Kidney capillary endothelial cell (primary cell): ENCODE measurements around the gene CRELD2.
A peak's percentile ranks its signal among the peaks of the same experiment; 100 is the strongest.

Source experiments
- DNase-seq: peaks from one replicate; pipeline ENCODE4 v3.0.0-alpha.2; 2018; ENCODE audit warnings: low spot score

CRELD2 gene

DNA sequence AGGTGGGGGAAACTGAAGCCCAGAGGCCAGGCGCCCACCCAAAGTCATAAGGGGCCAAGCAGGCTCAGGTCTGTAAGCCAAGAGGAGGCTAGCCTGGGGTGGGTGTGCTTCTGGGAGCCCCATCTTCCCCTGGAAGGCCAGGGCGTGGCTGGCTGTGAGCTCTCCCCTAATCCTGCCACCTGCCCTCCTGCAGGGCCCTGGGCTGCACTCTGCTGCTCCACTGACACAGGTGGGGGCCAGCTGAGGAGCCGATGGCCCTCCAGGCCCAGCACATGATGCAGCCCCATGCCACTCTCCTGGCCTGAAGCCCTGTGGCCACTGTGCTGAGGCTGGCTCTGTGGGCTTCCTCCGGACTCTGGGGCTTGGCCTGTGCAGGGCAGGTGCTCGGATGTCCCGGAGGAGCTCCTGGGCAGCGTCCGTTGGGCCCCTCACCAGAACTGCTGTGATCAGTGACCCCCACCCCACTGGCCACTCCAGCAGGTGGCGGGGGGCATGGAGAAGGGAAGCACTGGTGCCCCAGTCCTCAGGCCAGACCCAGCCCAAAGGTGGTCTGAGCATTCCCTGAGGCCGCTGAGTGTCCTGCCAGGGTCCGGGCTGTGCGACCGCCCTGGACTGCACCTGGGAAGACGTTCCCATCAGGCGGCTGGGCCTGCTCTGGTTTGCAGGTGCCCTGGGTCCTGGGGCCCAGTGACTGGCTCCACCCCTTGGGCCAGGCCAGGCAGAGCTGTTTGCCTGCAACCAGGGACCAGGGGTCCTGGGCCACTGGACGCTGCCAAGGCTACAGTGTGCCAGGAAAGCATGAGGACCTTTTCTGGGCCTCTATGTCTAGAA, 50.6 kb downstream of the CRELD2 start:
- DNase-seq = no peak

DNA sequence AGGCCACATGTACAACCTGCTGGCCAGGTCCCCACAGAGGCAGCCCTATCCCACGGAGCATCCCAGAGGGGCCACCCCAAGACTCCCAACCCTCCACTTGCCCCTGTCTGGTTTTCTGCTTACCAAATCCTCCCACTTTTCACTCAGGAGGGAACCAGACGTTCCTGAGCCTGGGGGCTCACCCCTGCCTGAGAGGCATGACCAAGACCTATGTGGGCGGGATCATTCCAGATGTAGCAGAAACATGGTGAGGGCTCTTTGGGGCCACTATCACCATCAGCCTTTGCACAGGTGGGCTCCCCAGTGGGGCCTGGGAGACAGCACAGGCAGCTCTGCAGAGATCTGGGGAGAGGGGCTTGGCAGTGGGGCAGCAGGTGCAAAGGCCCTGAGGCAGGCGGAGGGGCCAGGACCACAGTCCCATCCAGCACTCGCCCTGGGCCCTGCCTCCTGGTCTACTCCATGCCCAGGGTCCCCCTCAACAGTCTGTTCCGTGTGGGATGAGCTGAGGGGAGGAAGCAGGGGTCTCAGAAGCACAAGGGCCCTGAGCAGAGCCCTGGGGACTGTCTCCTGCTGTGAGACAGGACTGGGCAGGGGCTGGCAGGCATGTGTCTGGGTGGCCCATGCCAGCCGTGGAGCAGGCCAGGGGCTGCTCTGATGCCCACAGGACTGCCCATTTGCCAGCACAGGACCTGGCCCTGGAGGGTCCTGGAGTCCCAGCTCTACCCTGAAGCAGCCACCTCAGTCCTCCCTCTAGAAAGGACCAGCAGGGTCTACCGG, 51.5 kb downstream of the CRELD2 start:
- no peak for DNase-seq

DNA sequence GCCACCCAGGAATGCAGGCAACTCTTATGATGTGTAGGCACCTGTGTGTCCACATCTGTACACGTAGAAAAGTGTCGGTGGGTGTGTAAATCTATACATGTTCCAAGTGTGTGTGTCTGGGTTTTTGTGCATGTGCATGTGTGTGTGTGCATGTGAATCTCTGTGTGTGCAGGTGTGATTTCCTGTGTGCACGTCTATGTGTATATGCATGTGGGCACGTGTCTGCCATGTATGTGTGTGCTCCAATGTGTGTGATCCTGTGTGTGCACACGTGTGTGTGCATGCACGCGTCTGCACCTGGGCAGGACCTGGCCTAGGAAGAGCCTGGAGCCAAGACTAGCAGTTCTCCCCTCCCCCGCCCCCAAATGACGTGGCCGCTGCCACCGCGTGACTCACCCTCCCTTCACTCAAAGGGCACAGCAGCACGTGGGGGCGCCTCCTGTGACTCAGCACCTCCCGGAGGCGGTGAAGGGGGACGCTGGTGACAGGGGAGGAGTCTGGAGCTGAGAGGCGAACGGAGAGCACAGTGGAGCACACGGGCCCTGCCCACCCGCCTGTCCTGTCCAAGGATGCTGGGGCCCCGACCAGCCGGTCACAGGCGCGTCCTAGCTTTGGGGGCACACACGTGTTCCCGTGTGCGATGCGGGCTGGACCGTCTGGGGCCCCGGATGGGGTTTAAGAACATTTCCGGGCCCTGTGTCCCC, 52.2 kb downstream of the CRELD2 start:
- peak; percentile 98 for DNase-seq

DNA sequence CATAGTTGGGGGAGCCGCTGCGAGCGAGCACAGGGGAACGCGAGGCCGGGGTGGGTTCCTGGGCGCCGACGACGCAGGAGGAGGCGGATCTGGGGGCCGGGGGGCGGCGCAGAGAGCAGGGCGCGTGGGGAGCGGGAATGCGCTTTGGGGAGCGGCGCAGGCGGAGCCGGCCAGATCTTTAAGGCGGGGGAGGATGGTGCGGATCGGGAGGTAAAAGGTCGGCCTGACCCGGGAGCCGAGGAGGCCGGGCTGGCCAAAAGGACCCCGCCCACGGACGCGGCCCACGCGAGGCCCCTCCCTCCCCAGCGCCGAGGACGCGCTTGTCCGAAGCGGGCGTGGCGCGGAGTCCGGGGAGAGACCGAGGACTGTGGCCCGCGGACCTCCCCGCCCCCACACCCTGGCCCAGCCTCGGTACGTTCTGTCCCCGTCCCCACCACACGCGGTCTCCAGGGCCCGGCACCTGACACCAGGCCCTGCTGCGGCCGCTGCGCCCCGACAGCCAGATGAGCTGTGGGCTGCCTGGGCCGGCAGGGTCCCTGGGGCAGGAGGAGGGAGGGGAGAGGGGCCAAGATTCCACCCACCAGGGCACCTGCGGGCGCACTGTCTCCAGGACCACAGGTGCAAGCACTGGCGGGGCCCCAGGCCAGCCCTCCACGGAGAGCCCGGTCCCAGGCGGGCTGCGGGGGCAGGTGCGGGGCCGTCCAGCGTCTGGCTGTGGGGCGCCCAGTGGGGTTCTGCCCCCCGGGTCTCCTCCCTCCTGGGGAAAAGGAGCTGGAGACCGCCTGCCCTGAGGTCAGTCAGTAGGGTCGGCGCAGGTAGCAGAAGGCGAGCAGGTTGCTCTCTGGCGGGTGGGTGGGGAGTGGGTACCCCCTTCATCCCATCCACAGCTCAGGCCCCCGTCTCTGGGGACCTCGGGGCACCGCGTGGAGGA, 53.1 kb downstream of the CRELD2 start:
- peak; percentile 36 for DNase-seq

DNA sequence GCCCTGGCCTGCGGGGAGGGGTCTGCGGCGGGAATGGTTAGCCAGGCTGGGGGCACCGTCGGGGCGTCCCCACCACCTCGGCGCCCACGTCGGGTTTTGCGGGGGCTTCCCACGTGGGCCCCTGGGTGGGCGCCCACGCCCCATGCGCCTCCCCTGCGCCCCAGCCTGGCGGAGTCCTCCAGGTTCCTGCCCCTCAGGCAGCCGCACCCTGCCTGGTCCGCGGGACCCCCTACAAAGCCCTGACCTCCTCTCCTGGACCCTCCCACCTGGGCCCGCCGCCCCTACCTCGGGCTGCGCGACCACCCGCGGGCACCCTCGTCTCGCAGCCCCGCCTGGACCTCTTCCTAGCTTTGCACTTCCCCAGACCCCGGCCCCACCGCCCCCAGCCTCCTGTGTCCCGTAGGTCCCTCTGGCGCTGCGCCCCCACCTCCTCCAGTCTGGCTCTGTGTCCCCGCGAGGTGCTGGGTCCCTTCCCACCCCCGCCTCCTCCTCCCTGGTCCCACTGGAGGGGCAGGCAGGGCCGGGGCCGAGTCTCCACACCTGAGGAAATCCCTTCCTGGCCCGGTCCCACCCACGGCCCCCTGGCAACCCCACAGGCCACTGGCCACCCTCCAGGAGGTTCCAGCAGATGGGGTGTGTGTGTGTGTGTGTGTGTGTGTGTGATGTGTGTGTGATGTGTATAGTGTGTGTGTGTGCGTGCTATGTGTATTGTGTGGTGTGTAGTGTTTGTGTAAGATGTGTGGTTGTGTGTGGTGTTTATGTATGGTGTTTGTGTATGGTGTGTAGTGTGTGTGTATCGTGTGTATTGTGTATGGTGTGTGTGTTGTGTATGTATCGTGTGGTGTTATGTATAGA, 54.0 kb downstream of the CRELD2 start:
- DNase-seq = no peak

DNA sequence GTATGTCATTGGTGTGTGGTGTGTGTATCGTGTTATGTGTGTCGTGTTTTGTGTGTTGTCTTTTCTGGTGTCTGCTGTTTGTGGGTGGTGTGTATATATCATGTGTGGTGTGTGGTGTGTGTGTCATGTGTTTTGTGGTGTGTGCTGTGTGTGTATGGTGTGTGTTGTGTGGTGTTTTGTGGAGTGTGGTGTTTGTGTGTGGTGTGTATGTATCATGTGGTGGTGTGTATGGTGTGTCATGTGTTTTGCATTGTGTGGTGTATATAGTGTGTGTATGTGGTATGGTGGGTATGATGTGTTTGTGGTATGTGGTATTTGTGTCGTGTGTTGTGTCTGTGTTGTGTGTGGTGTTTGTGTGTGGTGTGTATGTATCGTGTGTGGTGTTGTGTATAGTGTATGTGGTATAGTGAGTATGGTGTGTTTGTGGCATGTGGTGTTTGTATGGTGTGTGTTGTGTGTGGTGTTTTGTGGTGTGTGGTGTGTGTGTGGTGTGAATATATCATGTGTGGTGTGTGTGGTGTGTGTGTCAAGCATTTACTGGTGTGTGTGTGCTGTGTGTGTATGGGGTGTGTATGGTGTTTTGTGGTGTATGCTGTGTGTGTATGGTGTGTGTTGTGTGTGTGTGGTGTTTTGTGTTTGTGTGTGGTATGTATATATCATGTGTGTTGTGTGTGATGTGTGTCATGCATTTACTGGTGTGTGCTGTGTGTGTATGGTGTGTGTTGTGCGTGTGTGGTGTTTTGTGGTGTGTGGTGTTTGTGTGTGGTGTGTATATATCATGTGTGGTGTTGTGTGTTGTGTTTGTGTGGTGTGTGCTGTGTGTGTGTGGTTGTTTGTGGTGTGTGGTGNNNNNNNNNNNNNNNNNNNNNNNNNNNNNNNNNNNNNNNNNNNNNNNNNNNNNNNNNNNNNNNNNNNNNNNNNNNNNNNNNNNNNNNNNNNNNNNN, 54.9 kb downstream of the CRELD2 start:
- DNase-seq = no peak

DNA sequence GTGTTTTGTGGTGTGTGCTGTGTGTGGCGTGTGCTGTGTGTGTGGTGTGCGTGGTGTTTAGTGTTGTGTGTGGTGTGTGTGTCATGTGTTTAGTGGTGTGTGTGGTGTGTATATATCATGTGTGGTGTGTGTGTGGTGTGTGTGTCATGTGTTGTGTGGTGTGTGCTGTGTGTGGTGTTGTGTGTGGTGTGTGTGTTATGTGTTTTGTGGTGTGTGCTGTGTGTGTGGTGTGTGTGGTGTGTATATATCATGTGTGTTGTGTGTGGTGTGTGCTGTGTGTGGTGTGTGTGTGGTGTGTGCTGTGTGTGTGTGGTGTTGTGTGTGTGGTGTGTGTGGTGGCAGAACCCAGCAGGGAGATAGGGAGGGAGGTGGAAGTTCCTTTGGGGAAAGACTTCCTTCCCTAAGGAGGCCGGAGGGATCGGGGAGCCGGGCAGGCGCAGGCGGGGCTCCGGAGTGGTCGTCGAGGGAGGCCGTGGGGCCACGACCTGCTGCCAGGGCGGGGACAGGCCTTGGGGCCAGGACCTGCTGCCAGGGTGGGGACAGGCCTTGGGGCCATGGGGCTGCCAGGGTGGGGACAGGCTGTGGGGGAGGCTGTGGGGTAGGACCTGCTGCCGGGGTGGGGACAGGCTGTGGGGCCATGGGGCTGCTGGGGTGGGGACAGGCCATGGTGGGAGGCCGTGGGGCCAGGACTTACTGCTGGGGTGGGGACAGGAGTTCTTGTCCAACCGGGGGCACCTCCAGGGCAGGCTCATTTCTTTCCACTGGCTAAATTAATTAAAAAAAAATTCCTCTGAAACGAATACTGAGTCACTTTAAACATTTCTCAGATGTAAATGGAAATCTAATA, 57.3 kb downstream of the CRELD2 start:
- DNase-seq = no peak

DNA sequence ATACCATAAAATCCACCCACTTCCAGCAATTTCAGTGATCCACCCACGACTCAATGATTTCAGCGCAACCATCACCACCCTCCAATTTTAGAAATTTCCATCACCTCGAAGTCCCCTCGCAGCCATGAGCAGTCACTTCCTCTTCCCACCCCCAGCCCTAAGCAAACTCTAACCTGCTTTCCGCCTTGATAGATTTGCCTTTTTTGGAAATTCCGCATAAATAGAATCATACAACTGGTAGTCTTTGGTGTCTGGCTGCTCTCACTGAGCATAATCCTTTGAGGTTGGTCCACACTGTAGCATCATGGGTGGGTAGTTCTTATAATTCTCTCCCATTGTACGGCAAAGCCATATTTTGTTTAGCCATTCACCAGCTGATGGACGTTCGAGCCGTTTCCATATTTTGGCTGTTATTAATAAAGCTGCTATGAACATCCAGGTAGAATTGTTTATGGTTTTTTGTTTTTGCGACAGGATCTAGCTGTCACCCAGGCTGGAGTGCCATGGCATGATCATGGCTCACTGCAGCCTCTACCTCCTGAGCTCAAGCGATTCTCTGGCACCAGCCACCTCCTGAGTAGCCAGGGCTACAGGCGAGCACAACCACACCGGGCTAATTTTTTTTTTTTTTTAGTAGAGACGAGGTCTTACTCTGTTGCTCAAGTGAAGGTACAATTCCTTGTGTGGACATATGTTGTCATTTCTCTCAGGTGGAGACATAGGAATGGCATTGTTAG, 58.2 kb downstream of the CRELD2 start:
- DNase-seq = no peak
